GM13976 (cell line): Measurements from ENCODE around the gene PSTPIP2.
"Not testable (repeated sequence)": the region's sequence is repeated elsewhere in the genome, so short reads cannot be mapped to it uniquely, and the experiment has no call there.

Experiments
- DNase-seq: peaks from one replicate; pipeline ENCODE4 v3.0.0; 2012; ENCODE audit warnings: low spot score
- in situ Hi-C: fragments of 300-500 bp; cut with MboI; formaldehyde crosslinking; loops from one replicate; pipeline ENCODE4 v1.12.0; 2022; ENCODE audit warnings: low sequenced_read_pairs, mixed read lengths, inconsistent platforms; ENCODE audit not compliant: unreplicated experiment
- TF ChIP-seq, protein P1 (sequence below): IDR thresholded peaks from 2 replicates; pipeline ENCODE4 v1.5.1; 2012; ENCODE audit warnings: borderline replicate concordance, mild to moderate bottlenecking; ENCODE audit not compliant: insufficient read depth; ENCODE audit errors: extremely low read depth, missing control alignments, control extremely low read depth

PSTPIP2 gene

DNA sequence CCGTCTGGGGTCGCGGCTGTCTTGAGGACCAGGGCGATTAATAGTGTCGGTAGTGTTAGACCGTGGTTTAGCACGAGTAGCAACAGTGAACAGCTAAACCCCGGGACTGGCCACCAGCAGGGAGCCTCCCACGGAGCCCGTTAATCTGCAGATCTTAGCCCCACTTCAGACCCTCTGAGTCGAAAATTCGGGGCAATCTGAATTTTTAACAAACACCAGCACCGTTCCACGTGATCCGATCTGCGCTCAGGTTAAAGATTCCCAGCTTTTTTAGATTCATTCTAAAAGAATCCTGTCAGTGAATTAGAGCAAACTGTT lies 26.5 kb upstream of the PSTPIP2 start:
- no peak for DNase-seq
- TF ChIP-seq, protein P1, sequence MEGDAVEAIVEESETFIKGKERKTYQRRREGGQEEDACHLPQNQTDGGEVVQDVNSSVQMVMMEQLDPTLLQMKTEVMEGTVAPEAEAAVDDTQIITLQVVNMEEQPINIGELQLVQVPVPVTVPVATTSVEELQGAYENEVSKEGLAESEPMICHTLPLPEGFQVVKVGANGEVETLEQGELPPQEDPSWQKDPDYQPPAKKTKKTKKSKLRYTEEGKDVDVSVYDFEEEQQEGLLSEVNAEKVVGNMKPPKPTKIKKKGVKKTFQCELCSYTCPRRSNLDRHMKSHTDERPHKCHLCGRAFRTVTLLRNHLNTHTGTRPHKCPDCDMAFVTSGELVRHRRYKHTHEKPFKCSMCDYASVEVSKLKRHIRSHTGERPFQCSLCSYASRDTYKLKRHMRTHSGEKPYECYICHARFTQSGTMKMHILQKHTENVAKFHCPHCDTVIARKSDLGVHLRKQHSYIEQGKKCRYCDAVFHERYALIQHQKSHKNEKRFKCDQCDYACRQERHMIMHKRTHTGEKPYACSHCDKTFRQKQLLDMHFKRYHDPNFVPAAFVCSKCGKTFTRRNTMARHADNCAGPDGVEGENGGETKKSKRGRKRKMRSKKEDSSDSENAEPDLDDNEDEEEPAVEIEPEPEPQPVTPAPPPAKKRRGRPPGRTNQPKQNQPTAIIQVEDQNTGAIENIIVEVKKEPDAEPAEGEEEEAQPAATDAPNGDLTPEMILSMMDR: no peak
- in situ Hi-C loops: no loop called here

DNA sequence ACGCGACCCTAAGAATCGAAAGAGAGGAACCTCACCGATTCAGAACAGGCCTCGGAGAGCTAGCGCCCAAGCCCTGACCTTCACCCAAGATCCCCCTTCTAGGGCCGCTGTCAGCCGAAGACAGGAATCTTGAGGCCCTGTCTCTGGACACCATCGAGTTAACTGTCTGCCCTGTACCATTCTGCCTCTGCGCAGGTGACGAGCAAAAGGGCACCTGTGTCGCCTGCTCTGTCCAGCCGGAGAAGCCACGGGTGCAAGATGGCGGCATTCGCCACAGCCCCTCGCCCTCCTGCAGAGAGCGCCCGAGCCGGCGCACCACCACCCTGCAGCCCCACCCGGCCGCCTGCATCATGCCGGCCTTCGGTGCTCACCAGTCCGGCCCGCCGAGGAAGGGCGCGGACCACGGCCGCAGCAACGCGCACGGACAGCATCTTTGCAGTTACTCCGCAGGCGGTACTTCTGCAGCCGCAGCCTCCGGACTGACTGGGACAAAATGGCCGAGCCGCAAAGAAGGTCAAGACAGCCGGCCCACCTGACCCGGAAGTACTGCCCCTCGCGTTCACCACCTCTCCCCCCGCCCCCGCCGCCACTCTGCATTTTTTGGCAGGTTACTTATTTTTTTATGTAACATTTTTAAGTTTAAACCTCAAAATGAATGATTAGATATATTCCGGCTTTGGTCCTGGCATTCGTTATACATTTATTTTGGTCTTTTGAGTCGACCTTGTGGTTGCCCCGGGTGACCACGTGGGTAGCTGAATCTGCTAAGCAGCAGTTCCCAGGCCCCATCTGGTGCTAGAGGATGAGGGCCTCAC lies 25.9 kb upstream of the PSTPIP2 start, which contains the start of gene ATP5F1A:
ATP5F1A (minus strand) TSS at position 496 of the 815 bp plus-strand sequence; CDS start at position 431, 65 bp downstream.
- in situ Hi-C loops: no loop called here
- TF ChIP-seq, protein P1: no peak
- peak; percentile 91 for DNase-seq

DNA sequence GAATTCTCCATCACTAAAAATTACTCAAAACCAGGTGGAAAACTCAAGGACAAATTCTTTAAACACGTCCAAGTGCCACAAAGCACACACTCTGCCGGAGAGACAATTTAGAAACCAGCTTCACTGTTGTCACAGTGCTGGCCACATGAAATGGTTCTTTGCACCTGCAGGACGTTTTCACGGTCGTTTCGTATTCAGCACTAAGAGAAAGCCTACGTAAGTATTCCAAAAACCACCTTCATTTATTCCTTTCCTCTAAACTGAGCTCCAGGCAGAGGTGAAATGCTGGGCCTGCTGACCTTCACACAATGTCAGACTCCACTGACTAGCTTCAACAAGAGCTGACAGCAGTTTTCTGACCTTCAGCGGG lies 25.4 kb upstream of the PSTPIP2 start:
- DNase-seq: no peak
- in situ Hi-C loops: no loop called here

DNA sequence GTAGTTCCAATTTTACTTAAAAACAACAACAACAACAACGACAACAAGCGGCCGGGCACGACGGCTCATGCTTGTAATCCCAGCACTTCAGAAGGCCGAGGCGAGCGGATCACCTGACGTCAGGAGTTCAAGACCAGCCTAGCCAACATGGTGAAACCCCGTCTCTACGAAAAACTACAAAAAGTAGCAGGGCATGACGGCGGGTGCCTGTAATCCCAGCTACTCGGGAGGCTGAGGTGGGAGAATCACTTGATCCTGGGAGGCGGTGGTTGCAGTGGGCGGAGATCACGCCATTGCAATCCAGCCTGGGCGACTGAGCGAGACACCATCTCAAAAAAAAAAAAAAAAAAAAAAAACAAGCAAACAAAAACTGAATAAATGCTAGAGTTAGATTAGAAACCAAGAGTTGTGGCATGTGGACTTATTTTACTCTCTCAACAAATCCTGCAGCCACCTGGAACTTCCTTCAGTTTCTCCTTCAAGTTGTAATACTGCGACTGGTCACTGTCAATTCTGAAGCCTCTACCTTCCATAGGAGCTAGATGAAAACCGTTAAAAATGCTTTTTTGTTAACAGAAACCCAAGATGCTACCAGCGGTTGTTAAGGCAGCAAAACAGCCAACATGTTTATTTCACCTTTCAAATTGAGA lies 24.7 kb upstream of the PSTPIP2 start:
- in situ Hi-C loops: no loop called here
- no peak for DNase-seq
- TF ChIP-seq, protein P1: no peak

More for the DNA sequence above, 25.4 kb upstream of the PSTPIP2 start:
- TF ChIP-seq, protein P1: no peak

DNA sequence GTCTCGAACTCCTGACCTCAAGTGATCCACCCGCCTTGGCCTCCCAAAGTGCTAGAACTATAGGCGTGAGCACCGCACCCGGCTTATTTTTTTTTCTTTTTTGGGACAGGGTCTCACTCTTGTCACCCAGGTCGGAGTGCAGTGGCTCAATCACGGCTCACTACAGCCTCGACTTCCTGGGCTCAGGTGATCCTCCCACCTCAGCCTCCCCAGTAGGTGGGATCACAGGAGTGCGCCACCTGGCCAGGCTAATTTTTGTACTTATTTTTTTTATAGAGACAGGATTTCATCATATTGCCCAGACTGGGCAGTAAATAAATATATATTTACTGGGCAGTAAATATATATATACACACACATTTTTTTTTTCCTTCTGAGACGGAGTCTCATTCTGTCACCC lies 23.5 kb upstream of the PSTPIP2 start:
- in situ Hi-C loops: no loop called here
- TF ChIP-seq, protein P1: no peak
- no peak for DNase-seq

DNA sequence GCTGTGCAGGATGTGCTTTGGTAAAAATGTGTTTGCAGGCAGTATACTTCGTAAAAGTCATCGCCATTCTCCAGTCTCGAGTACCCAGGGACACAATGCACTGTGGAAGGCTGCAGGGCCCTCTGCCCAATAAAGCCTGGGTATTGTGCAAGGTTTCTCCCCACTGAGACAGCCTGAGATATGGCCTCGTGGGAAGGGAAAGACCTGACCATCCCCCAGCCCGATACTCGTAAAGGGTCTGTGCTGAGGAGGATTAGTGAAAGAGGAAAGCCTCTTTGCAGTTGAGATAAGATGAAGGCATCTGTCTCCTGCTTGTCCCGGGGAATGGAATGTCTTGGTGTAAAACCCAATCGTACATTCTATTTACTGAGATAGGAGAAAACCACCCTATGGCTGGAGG lies 16.4 kb upstream of the PSTPIP2 start:
- DNase-seq, in situ Hi-C loops: not testable (repeated sequence)

DNA sequence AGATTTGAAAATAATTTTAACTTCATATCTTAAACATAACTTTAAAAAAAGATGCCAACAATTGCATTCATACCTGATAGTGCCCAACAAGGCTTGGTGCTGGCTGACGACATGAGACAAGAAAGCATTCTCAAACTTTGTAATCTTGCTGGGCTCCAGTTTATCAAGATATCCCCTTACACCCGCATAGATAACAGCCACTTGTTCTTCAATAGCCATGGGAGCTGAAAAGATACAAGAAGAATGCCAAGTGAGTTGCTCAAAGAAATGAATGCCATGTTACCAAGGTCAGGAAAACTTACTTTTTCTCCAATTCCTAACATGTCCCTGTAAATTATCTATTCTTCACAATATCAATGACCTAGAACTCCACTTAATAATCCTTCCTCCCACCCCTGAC lies 12.4 kb upstream of the PSTPIP2 start:
- TF ChIP-seq, protein P1: no peak
- in situ Hi-C loops: no loop called here
- DNase-seq: no peak
